Measurements from ENCODE around the gene TAF11L4. TPM values are rescaled to one million over a fixed set of nuclear protein-coding genes. Genes with fewer than 3 reads are reported as not detected.
"Not testable (repeated sequence)": the region's sequence is repeated elsewhere in the genome, so short reads cannot be mapped to it uniquely, and the experiment has no call there.

TAF11L4 gene
- polyA plus RNA-seq, 1 experiment, result not detected

- POLR2A ChIA-PET; CTCF ChIA-PET; H3K27me3 ChIP-seq (ENCODE audit: control insufficient read depth, insufficient read depth, low read length); DNase-seq (ENCODE audit: low read depth); H3K36me3 ChIP-seq (ENCODE audit: control insufficient read depth, insufficient read depth, low read length); H3K4me3 ChIP-seq (ENCODE audit: low read depth, low read length): not testable (repeated sequence)
Measured at GRCh38 chr5:17526504-17526903, 4.9 kb downstream of the TAF11L4 start.

- H3K27me3 ChIP-seq (ENCODE audit: control insufficient read depth, insufficient read depth, low read length); H3K36me3 ChIP-seq (ENCODE audit: control insufficient read depth, insufficient read depth, low read length); CTCF ChIA-PET; DNase-seq (ENCODE audit: low read depth); POLR2A ChIA-PET; H3K4me3 ChIP-seq (ENCODE audit: low read depth, low read length): not testable (repeated sequence)
Measured at GRCh38 chr5:17528369-17528768, 6.8 kb downstream of the TAF11L4 start, which contains the start of gene TAF11L6. TAF11L6 (plus strand) TSS chr5:17528669.

Small RNAs within 50 kb of the gene (small RNA-seq; reads per million reads assigned to genes)
- not detected for gene AC106774.3 (ENCODE audit: insufficient read length, low read depth, low replicate concordance)

Other genes starting within 250 kb of the TAF11L4 start
- gene TAF11L2, start 23.6 kb upstream of the TAF11L4 start, polyA plus RNA-seq (2011; rRNA removed), result not detected in 2 replicates
- gene TAF11L3, start 3.4 kb upstream of the TAF11L4 start, polyA plus RNA-seq (2011; rRNA removed), result not detected in 2 replicates
- gene TAF11L5, start 3.4 kb downstream of the TAF11L4 start, polyA plus RNA-seq (2011; rRNA removed), result not detected in 2 replicates
- not detected in 2 replicates for gene TAF11L6, start 6.9 kb downstream of the TAF11L4 start, polyA plus RNA-seq (2011; rRNA removed)
- gene TAF11L7, start 64.0 kb downstream of the TAF11L4 start, polyA plus RNA-seq (2011; rRNA removed), result not detected in 2 replicates
- not detected in 2 replicates for gene TAF11L8, start 69.2 kb downstream of the TAF11L4 start, polyA plus RNA-seq (2011; rRNA removed)
- not detected in 2 replicates for gene TAF11L9, start 72.6 kb downstream of the TAF11L4 start, polyA plus RNA-seq (2011; rRNA removed)
- not detected in 2 replicates for gene TAF11L10, start 76.0 kb downstream of the TAF11L4 start, polyA plus RNA-seq (2011; rRNA removed)
- gene TAF11L11, start 82.4 kb downstream of the TAF11L4 start, polyA plus RNA-seq (2011; rRNA removed), result not detected in 2 replicates
- gene TAF11L12, start 88.6 kb downstream of the TAF11L4 start, polyA plus RNA-seq (2011; rRNA removed), result not detected in 2 replicates
- not detected in 2 replicates for gene TAF11L13, start 110.3 kb downstream of the TAF11L4 start, polyA plus RNA-seq (2011; rRNA removed)
- not detected in 2 replicates for gene TAF11L14, start 112.7 kb downstream of the TAF11L4 start, polyA plus RNA-seq (2011; rRNA removed)

Data from BJ (cell line).